Neutrophil (primary cell): Measurements from ENCODE around the gene FBXL3.

Experiments used
- H3K27ac ChIP-seq: fragments of 200-600 bp; sonication (generic); 2 replicates; pipeline ENCODE4 v1.5.1; 2016; ENCODE audit warnings: mild to moderate bottlenecking, moderate library complexity
- H3K27me3 ChIP-seq: fragments of 200-600 bp; sonication (generic); 2 replicates; pipeline ENCODE4 v1.6.0; 2016; ENCODE audit warnings: mild to moderate bottlenecking
- H3K36me3 ChIP-seq: fragments of 200-600 bp; sonication (generic); 2 replicates; pipeline ENCODE4 v1.5.1; 2017
- H3K4me1 ChIP-seq, 2 experiments: fragments of 200-600 bp in 1 of 2; sonication (generic) in 1 of 2; 1 replicate in 1 of 2; 2 replicates in 1 of 2; pipeline versions ENCODE4 v1.5.1 to v1.6.1; 2013 to 2016; ENCODE audit warnings: low read depth in 1 of 2, low read length in 1 of 2, mild to moderate bottlenecking in 1 of 2, moderate library complexity in 1 of 2; ENCODE audit not compliant: control insufficient read depth in 1 of 2, insufficient read depth in 1 of 2
- H3K4me3 ChIP-seq, 2 experiments: fragments of 200-600 bp in 1 of 2; sonication (generic) in 1 of 2; 1 replicate in 1 of 2; 2 replicates in 1 of 2; pipeline ENCODE4 v1.5.1; 2013 to 2016; ENCODE audit warnings: low read depth in 1 of 2, low read length in 1 of 2, mild to moderate bottlenecking in 1 of 2, moderate library complexity in 1 of 2
- H3K9me3 ChIP-seq: fragments of 200-600 bp; sonication (generic); 2 replicates; pipeline ENCODE4 v1.5.1; 2016
- CTCF ChIP-seq: fragments of 200-600 bp; sonication (generic); IDR thresholded peaks from 2 replicates; pipeline ENCODE4 v1.5.1; 2016; ENCODE audit warnings: antibody characterized with exemption

Gene FBXL3

GRCh38 chr13:77056886-77057285 is 29.9 kb upstream of the FBXL3 start:
- Histone ChIP-seq H3K9me3 (no peaks in the 10 kb centered on the region), H3K4me3 (no peak overlapping the region), H3K27ac (no peak overlapping the region), H3K27me3 (no peaks in the 10 kb centered on the region), H3K36me3 (peaks cover 82% of the 10 kb centered on the region), H3K4me1 (peaks cover 0 to 5% of the 10 kb centered on the region in 2 experiments)
- TF ChIP-seq CTCF: no peak

- H3K36me3 ChIP-seq: peaks cover 86% of the 10 kb centered on the region
- no peak for TF ChIP-seq CTCF
- H3K27me3 ChIP-seq: no peaks in the 10 kb centered on the region
- peaks cover 0 to 1% of the 10 kb centered on the region in 2 experiments for H3K4me1 ChIP-seq
- H3K4me3 ChIP-seq: no peak overlapping the region
- H3K9me3 ChIP-seq: no peaks in the 10 kb centered on the region
- no peak overlapping the region for H3K27ac ChIP-seq
Observed at GRCh38 chr13:77056382-77056781, 29.4 kb upstream of the FBXL3 start.

GRCh38 chr13:77055158-77055557 is 28.2 kb upstream of the FBXL3 start:
- no peak overlapping the region for H3K27ac ChIP-seq
- no peak for TF ChIP-seq CTCF
- no peaks in the 10 kb centered on the region for H3K27me3 ChIP-seq
- H3K4me3 ChIP-seq: no peak overlapping the region
- H3K36me3 ChIP-seq: peaks cover 86% of the 10 kb centered on the region
- H3K9me3 ChIP-seq: no peaks in the 10 kb centered on the region
- no peaks in the 10 kb centered on the region for H3K4me1 ChIP-seq

GRCh38 chr13:77053192-77053591 is 26.2 kb upstream of the FBXL3 start:
- no peak overlapping the region for H3K27ac ChIP-seq
- no peaks in the 10 kb centered on the region for H3K27me3 ChIP-seq
- H3K36me3 ChIP-seq: peaks cover 73% of the 10 kb centered on the region
- TF ChIP-seq CTCF: no peak
- H3K4me3 ChIP-seq: no peak overlapping the region
- no peaks in the 10 kb centered on the region for H3K9me3 ChIP-seq
- H3K4me1 ChIP-seq: peaks cover 16 to 19% of the 10 kb centered on the region in 2 experiments

GRCh38 chr13:77048681-77049080 is 21.7 kb upstream of the FBXL3 start:
- H3K36me3 ChIP-seq: peaks cover 57% of the 10 kb centered on the region
- no peak for TF ChIP-seq CTCF
- no peaks in the 10 kb centered on the region for H3K9me3 ChIP-seq
- no peak overlapping the region for H3K4me3 ChIP-seq
- H3K4me1 ChIP-seq: peaks cover 17 to 22% of the 10 kb centered on the region in 2 experiments
- H3K27me3 ChIP-seq: no peaks in the 10 kb centered on the region
- peak overlapping the region; percentile 79 for H3K27ac ChIP-seq
